ENCODE measurements around the gene EIF4E1B.

- no peak for TF ChIP-seq CTCF (IDR thresholded peaks at IDR 0.05 in 4 of 5, conservative IDR thresholded peaks at IDR 0.05 in 1 of 5)
- TF ChIP-seq POLR2A (IDR thresholded peaks at IDR 0.05) = no peak
These were observed 3.1 kb downstream of the EIF4E1B start for GRCh38 chr5:176633598-176633997.
